Erythroblast (primary cell): ENCODE data around the gene DENND1B.

ENCODE experiments used
- GATA1 ChIP-seq: IDR thresholded peaks from 2 replicates; pipeline ENCODE4 v1.6.1; 2011; ENCODE audit warnings: low read depth, mild to moderate bottlenecking, control low read depth, low read length, moderate library complexity
- POLR2A ChIP-seq: IDR thresholded peaks from 2 replicates; pipeline ENCODE4 v1.6.1; 2011; ENCODE audit warnings: mild to moderate bottlenecking, low read length

DNA sequence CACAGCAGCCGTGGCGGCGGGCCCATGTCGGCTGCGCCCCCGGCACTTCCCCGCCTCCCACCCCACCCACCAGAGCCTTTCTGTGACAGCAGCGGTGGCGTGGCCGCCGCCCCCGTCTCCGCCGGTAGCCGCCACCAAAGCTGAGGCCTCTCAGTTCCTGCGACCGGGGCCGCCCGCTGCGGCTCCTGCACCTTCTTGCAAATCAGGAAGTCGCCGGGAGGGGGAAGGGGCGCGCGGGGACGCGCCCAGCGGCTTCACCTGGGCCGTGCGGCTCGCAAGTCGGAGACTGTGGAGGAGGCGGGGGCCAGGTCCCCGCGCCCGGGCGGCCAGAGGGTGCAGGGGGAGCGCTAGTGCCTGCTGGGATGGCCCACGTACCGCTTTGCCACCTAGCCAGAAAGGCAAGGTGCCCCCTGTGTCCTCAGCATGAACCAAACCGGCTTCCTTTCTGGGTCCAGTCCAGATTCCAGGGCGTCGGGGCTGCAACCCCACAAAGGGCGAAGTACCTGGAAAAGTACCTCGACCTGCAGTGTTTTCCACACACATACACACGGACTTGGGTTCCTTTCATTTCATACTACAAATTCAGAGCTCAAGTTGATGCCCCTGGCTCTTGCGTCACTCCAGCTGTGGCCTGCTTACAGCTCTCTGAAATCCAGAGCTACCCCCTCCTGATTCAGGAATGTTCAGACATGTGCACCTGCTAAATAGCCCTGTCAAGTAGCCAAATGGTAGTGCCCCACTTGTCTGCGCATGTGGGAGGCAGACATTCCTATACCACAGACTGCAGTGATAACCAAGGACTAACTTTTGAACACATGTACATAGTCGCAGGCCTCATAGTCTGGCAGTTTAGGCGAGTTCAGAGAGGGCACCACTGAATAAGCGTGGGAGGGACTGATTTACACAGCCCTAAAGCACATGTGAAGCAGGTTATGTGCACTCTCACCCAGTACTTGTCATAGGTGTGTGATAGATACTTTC, at the start of gene DENND1B:
- TF ChIP-seq POLR2A (peak; percentile 43), GATA1 (no peak)
